A673 (cell line): ENCODE data around the gene CCKAR. TPM values are rescaled to one million over a fixed set of nuclear protein-coding genes. Genes with fewer than 3 reads are reported as not detected.

Experiments used
- BruUV-seq: library from RNA; stranded (reverse); fragments of 400-500 nt; replicated peaks from 2 replicates; lab custom pipeline; 2021; lab: Mats Ljungman, UMichigan
- CTCF ChIA-PET: fragments of 300-600 bp; sonication (Branson Sonifier 250); formaldehyde crosslinking; loops from one replicate; lab custom pipeline; 2022; ENCODE audit warnings: antibody characterized with exemption; lab: Charles Lee
- POLR2A ChIA-PET: fragments of 300-600 bp; sonication (Branson Sonifier 250); formaldehyde crosslinking; loops from one replicate; lab custom pipeline; 2022; ENCODE audit warnings: antibody characterized with exemption; ENCODE audit not compliant: low non-redundant PET; lab: Charles Lee
- DNase-seq: peaks from one replicate; pipeline ENCODE4 v3.0.0-alpha.2; 2015; ENCODE audit warnings: low spot score
- H3K27ac ChIP-seq: fragments of 200-600 bp; sonication (generic); 2 replicates; pipeline ENCODE4 v1.5.1; 2016; ENCODE audit warnings: mixed run types, low read depth, mild to moderate bottlenecking, mixed read lengths, antibody characterized with exemption, low read length; ENCODE audit not compliant: poor library complexity, severe bottlenecking
- H3K27me3 ChIP-seq: fragments of 200-600 bp; sonication (generic); replicated peaks from 2 replicates; pipeline ENCODE4 v1.6.1; 2017; ENCODE audit warnings: mixed run types, low read depth, mild to moderate bottlenecking, mixed read lengths, antibody characterized with exemption, low read length; ENCODE audit not compliant: insufficient read depth, poor library complexity
- H3K36me3 ChIP-seq: fragments of 200-600 bp; sonication (generic); 2 replicates; pipeline ENCODE4 v1.6.1; 2016; ENCODE audit warnings: mixed run types, mild to moderate bottlenecking, mixed read lengths, antibody characterized with exemption, low read length; ENCODE audit not compliant: insufficient read depth, poor library complexity, severe bottlenecking
- H3K4me1 ChIP-seq: fragments of 200-600 bp; sonication (generic); 2 replicates; pipeline ENCODE4 v1.6.1; 2017; ENCODE audit warnings: mixed run types, mild to moderate bottlenecking, mixed read lengths, antibody characterized with exemption, low read length; ENCODE audit not compliant: insufficient read depth, poor library complexity, severe bottlenecking
- H3K4me3 ChIP-seq: fragments of 200-600 bp; sonication (generic); 2 replicates; pipeline ENCODE4 v1.5.1; 2016; ENCODE audit warnings: low read depth, mixed run types, mild to moderate bottlenecking, mixed read lengths, low read length; ENCODE audit not compliant: poor library complexity, severe bottlenecking
- H3K9me3 ChIP-seq: fragments of 200-600 bp; sonication (generic); 2 replicates; pipeline ENCODE4 v1.6.1; 2016; ENCODE audit warnings: mixed run types, low read depth, mild to moderate bottlenecking, mixed read lengths, antibody characterized with exemption, low read length; ENCODE audit not compliant: poor library complexity, severe bottlenecking
- EZH2 ChIP-seq: fragments of 200-600 bp; sonication (generic); IDR thresholded peaks from 2 replicates; pipeline ENCODE4 v1.6.1; 2017; ENCODE audit warnings: borderline replicate concordance, low read depth, mild to moderate bottlenecking, mixed read lengths, antibody characterized with exemption, low read length; ENCODE audit not compliant: poor library complexity, severe bottlenecking
- intact Hi-C: fragments of 100-400 bp; cut with micrococcal nuclease; formaldehyde crosslinking; loops from one replicate; pipeline ENCODE4 v1.10.0; 2022; ENCODE audit not compliant: unreplicated experiment
- total RNA-seq: library from RNA; stranded (reverse); gene quantifications from 2 replicates; pipeline ENCODE4 v1.2.3, GENCODE V29; 2021
- TF ChIP-seq, protein P1 (sequence below): fragments of 300-800, 200-600 bp; sonication (generic); conservative IDR thresholded peaks from 2 replicates; pipeline ENCODE4 v1.5.1; 2017; ENCODE audit warnings: low read depth, mild to moderate bottlenecking, antibody characterized with exemption, low read length, moderate library complexity, mixed read lengths

The CCKAR gene
- total RNA-seq, 1 experiment from 2014 or later, result not detected

DNA sequence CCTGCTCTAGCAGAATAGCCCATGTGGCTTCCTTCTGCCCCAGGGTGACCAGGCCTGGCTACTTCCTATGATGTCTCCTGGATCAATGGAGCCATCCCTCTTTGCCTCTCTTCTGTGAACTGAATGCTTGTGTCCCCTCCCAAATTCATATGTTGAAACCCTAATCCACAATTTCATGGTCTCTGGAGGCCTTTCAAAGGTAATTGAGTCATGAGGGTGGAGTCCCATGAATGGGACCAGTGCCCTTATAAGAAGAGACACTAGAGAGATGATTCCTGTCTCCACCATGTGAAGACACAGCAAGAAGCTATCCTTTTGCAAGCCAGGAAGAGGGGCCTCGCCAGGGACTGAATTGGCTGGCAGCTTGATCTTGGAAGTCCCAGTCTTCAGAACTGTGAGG, 18.4 kb downstream of the CCKAR start:
- ChIA-PET CTCF (no interaction called here), POLR2A (no interaction called here)

DNA sequence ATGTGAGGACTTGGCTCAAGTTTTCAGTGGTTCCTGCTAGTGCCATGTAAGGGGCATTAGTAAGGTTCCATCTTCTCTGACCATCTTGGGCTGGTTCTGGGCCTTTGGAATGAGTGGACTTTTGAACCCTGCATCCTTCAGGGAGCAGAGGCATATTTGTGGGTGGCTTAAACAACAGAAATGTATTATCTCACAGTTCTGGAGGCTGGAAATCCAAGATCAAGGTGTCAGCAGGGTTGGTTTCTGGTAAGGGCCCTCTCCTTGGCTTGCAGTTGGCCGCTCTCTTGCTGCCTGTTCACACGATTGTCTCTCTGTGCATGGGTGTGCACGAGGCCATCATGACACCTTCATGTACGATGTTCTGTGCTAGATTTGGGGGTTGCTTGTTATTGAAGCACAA, 21.3 kb downstream of the CCKAR start:
- intact Hi-C loops, result no loop called here
- H3K4me3 ChIP-seq, result no peak overlapping the region
- TF ChIP-seq, protein P1, sequence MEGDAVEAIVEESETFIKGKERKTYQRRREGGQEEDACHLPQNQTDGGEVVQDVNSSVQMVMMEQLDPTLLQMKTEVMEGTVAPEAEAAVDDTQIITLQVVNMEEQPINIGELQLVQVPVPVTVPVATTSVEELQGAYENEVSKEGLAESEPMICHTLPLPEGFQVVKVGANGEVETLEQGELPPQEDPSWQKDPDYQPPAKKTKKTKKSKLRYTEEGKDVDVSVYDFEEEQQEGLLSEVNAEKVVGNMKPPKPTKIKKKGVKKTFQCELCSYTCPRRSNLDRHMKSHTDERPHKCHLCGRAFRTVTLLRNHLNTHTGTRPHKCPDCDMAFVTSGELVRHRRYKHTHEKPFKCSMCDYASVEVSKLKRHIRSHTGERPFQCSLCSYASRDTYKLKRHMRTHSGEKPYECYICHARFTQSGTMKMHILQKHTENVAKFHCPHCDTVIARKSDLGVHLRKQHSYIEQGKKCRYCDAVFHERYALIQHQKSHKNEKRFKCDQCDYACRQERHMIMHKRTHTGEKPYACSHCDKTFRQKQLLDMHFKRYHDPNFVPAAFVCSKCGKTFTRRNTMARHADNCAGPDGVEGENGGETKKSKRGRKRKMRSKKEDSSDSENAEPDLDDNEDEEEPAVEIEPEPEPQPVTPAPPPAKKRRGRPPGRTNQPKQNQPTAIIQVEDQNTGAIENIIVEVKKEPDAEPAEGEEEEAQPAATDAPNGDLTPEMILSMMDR, result no peak
- TF ChIP-seq EZH2, result no peak
- ChIA-PET POLR2A (no interaction called here), CTCF (no interaction called here)
- no TSS peak for BruUV-seq
- H3K27ac ChIP-seq, result no peak overlapping the region
- no peaks in the 10 kb centered on the region for H3K36me3 ChIP-seq
- H3K27me3 ChIP-seq, result no peaks in the 10 kb centered on the region
- H3K4me1 ChIP-seq, result no peaks in the 10 kb centered on the region
- no peaks in the 10 kb centered on the region for H3K9me3 ChIP-seq
- no peak for DNase-seq

More for the DNA sequence above, 18.4 kb downstream of the CCKAR start:
- no peak overlapping the region for H3K4me3 ChIP-seq
- no peaks in the 10 kb centered on the region for H3K9me3 ChIP-seq
- no peaks in the 10 kb centered on the region for H3K36me3 ChIP-seq
- no TSS peak for BruUV-seq
- TF ChIP-seq EZH2, result no peak
- TF ChIP-seq, protein P1, result no peak
- no peak overlapping the region for H3K27ac ChIP-seq
- H3K27me3 ChIP-seq, result no peaks in the 10 kb centered on the region
- intact Hi-C loops, result no loop called here
- DNase-seq, result peak; percentile 17
- H3K4me1 ChIP-seq, result no peaks in the 10 kb centered on the region

DNA sequence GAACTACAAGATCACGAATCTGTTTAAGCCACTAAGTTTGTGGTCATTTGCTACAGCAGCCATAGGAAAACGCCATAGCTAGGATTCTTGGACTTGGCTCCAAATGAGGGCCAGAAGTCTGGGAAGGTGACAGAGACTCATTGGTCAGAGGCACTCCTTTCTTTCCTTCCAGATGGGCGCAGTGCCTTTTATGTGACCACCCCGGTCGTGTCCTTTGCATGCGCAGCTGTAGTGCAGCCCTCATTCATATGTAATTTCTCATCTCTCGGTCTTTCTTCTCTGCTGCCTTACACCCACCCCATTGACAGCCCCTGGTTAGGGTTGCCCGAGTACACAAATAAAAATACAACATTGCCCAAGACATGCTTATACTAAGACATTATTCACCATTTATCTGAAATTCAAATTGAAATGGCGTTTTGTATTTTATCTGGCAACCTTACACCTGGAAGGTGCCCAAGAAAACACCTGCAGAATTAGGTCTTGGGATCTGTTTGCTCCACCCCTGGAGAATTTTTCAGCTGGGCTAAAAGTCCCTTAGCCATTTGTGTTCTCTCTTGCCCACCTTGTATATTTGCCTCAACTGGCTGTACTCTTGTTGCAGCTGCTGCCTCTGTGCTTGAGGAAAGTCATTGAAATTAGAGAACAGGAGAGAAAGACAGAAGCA, 21.9 kb downstream of the CCKAR start:
- H3K36me3 ChIP-seq, result no peaks in the 10 kb centered on the region
- H3K9me3 ChIP-seq, result no peaks in the 10 kb centered on the region
- no peak overlapping the region for H3K4me3 ChIP-seq
- intact Hi-C loops, result no loop called here
- no TSS peak for BruUV-seq
- no peak for DNase-seq
- TF ChIP-seq, protein P1, result no peak
- no peak for TF ChIP-seq EZH2
- H3K27ac ChIP-seq, result no peak overlapping the region
- ChIA-PET CTCF (no interaction called here), POLR2A (no interaction called here)
- H3K4me1 ChIP-seq, result no peaks in the 10 kb centered on the region
- no peaks in the 10 kb centered on the region for H3K27me3 ChIP-seq
